ENCODE measurements around the gene TMSB4X.

GRCh38 chrX:12962041-12962504 lies 12.8 kb upstream of the TMSB4X start:
- no peak for TF ChIP-seq CTCF (IDR thresholded peaks at IDR 0.05; ENCODE audit: low read depth, low read length)
- no peak for TF ChIP-seq EZH2phosphoT487 (IDR thresholded peaks at IDR 0.05; ENCODE audit: low read depth)
